Colonic mucosa (tissue), 4 donors: Measurements from ENCODE around the gene MYO1H. TPM values are rescaled to one million over a fixed set of nuclear protein-coding genes. Genes with fewer than 3 reads are reported as not detected.
"Not testable (repeated sequence)": the region's sequence is repeated elsewhere in the genome, so short reads cannot be mapped to it uniquely, and the experiment has no call there.

Experiments used
- DNase-seq: peaks from one replicate; pipeline ENCODE4 v3.0.0-alpha.2; 2020
- H3K27ac ChIP-seq: fragments of 200-600 bp; one replicate; pipeline ENCODE4 v1.8.0; 2021
- H3K27me3 ChIP-seq: fragments of 200-600 bp; one replicate; pipeline ENCODE4 v1.8.0; 2021
- H3K36me3 ChIP-seq: fragments of 200-600 bp; one replicate; pipeline ENCODE4 v1.8.0; 2021
- H3K4me1 ChIP-seq: fragments of 200-600 bp; one replicate; pipeline ENCODE4 v1.8.0; 2021; ENCODE audit warnings: mild to moderate bottlenecking
- H3K4me3 ChIP-seq: fragments of 200-600 bp; one replicate; pipeline ENCODE4 v1.8.0; 2021
- H3K9ac ChIP-seq, 2 donors: one replicate each; pipeline ENCODE4 v1.7.0; 2013; ENCODE audit warnings: control low read depth in 2 of 2, low read depth in 2 of 2, low read length in 2 of 2
- H3K9me3 ChIP-seq: fragments of 200-600 bp; one replicate; pipeline ENCODE4 v1.8.0; 2021
- intact Hi-C: fragments of 100-400 bp; cut with DNase I; formaldehyde crosslinking; loops from one replicate; pipeline ENCODE4 v1.14.1; 2022
- total RNA-seq, 2 donors: library from RNA; stranded (reverse); fragmentation: NEBNext Ultra II Directional in 1 of 2; extraction: Animal tissue kit (Norgen Biotek cat#: 25700) in 1 of 2; gene quantifications; one replicate each; pipeline ENCODE4 v1.2.1, GENCODE V29; 2021
- TF ChIP-seq, protein P1 (sequence below): fragments of 200-600 bp; IDR thresholded peaks from one replicate; pipeline ENCODE4 v1.8.0; 2022; ENCODE audit warnings: antibody characterized with exemption, mild to moderate bottlenecking
- donor health status: healthy.
- donor health status: DM: no; HTN: no; CAD: no.
- donor health status: DM: no; HTN: no; CAD: no.

MYO1H gene
- total RNA-seq, 2 donors from 2014 or later, result 0.21 TPM; not detected in 1

DNA sequence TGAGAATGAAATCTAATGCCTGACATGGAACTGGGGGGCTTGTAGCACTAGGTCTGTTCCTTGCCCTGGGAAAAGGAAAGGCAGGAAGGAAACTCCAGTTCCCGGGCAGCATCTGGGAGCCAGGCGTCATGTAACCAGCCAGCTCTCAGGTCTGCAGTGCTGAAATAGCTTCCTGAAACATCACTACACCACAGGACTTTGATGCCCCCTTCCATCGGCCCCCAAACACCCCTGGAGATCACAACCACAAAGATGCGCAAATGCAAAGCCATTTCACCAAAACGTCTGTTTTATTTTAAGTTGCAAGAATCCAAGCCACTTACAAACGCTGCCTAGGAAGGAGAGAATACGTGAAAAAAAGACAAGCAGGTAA is 88.5 kb downstream of the MYO1H start:
- Histone ChIP-seq H3K36me3 (no peaks in the 10 kb centered on the region), H3K27ac (no peak overlapping the region), H3K9me3 (no peaks in the 10 kb centered on the region), H3K4me3 (no peak overlapping the region), H3K9ac (no peak overlapping the region), H3K4me1 (peaks cover 3% of the 10 kb centered on the region), H3K27me3 (no peaks in the 10 kb centered on the region)
- intact Hi-C loops, result no loop called here
- DNase-seq, result no peak
- TF ChIP-seq, protein P1, sequence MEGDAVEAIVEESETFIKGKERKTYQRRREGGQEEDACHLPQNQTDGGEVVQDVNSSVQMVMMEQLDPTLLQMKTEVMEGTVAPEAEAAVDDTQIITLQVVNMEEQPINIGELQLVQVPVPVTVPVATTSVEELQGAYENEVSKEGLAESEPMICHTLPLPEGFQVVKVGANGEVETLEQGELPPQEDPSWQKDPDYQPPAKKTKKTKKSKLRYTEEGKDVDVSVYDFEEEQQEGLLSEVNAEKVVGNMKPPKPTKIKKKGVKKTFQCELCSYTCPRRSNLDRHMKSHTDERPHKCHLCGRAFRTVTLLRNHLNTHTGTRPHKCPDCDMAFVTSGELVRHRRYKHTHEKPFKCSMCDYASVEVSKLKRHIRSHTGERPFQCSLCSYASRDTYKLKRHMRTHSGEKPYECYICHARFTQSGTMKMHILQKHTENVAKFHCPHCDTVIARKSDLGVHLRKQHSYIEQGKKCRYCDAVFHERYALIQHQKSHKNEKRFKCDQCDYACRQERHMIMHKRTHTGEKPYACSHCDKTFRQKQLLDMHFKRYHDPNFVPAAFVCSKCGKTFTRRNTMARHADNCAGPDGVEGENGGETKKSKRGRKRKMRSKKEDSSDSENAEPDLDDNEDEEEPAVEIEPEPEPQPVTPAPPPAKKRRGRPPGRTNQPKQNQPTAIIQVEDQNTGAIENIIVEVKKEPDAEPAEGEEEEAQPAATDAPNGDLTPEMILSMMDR, result no peak

DNA sequence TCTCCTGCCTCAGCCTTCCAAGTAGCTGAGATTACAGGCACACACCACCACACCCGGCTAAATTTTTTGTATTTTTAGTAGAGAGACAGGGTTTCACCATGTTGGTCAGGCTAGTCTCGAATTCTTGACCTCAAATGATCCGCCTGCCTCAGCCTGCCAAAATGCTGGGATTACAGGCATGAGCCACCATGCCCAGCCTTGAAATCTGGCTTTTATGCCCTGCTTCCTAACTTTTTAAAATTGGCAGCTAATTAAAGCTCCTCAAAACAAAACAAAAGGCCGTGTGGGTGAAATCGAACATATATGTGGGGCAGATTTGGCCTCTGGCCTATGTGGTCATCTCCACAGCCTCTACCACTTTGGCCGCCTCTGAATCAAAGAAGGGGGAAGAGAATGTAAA is 91.5 kb downstream of the MYO1H start:
- intact Hi-C loops, result no loop called here
- H3K27ac ChIP-seq, result no peak overlapping the region

DNA sequence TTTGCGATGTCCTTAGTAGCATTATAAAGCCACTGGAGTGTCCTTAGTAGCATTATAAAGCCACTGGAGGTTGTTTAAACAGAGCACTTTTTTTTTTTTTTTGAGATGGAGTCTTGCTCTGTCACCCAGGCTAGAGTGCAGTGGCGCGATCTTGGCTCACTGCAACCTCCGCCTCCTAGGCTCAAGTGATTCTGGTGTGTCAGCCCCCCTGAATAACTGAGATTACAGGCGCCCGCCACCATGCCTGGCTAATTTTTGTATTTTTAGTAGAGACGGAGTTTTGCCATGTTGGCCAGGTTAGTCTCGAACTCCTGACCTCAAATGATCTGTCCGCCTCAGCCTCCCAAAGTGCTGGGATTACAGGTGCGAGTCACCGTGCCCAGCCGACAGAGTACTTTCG is 92.3 kb downstream of the MYO1H start:
- H3K27me3 ChIP-seq, H3K4me3 ChIP-seq, H3K27ac ChIP-seq, H3K9ac ChIP-seq, H3K4me1 ChIP-seq, H3K9me3 ChIP-seq, DNase-seq, intact Hi-C loops, H3K36me3 ChIP-seq: not testable (repeated sequence)

More for the DNA sequence above, 91.5 kb downstream of the MYO1H start:
- Histone ChIP-seq H3K27me3 (no peaks in the 10 kb centered on the region), H3K4me3 (no peak overlapping the region), H3K9me3 (no peaks in the 10 kb centered on the region), H3K4me1 (no peaks in the 10 kb centered on the region), H3K9ac (no peak overlapping the region), H3K36me3 (no peaks in the 10 kb centered on the region)
- TF ChIP-seq, protein P1, result no peak
- no peak for DNase-seq

DNA sequence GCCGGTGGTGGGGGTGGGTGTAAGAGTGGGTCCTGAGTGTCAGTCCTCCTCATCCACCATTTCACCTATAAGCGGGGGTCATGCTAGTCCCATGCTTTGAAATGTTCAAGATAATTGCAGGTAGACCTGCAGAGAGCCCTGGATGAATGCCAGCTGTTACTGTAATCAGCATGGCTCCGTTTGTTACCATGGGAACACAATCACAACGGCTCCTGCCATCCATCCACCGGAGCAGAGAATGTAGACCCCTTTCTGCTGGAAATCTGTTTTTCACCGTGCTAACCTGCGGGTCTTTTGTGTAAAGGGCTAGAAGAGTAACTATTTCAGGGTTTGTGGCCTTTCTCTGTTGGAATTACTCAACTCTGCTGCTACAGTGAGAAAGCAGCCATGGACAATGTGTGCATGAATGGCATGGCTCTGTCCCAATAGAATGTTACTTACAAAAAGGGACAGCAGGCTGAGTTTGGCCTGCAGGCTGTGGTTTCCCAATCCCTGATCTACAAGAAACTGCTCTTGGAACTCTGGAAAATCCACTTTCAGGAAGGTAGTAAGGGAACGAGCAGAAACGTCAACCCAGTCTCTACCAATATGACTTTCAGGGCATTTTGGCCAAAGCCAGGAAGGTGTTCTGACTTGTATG is 93.3 kb downstream of the MYO1H start:
- Histone ChIP-seq H3K27me3 (no peaks in the 10 kb centered on the region), H3K9ac (no peak overlapping the region), H3K4me3 (no peak overlapping the region), H3K4me1 (peaks cover 6% of the 10 kb centered on the region), H3K27ac (no peak overlapping the region), H3K36me3 (no peaks in the 10 kb centered on the region), H3K9me3 (no peaks in the 10 kb centered on the region)
- intact Hi-C loops, result no loop called here
- TF ChIP-seq, protein P1, result no peak
- DNase-seq, result no peak

DNA sequence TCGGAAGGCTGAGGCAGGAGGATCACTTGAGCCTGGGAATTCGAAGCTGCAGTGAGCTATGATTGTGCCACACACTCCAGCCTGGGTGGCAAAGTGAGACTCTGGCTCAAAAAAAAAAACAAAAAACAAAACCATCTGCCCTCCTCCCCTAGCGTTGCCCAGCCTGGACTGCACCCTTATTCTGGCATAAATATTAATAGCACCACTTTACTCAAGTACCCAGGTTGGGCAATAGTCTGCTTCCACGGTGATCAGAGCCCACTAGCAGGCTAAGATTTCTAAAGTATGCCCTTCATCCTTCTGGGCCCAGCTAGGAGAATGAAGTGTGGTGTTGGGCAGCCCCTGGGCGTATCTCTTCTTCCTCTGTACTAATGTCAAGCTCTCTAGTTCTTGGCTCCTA is 96.1 kb downstream of the MYO1H start:
- no peaks in the 10 kb centered on the region for H3K27me3 ChIP-seq
- H3K36me3 ChIP-seq, result no peaks in the 10 kb centered on the region
- no peak overlapping the region for H3K9ac ChIP-seq
- H3K4me1 ChIP-seq, result peaks cover 25% of the 10 kb centered on the region
- no peak overlapping the region for H3K4me3 ChIP-seq
- H3K27ac ChIP-seq, result peak overlapping the region; percentile 81
- intact Hi-C loops, result no loop called here
- TF ChIP-seq, protein P1, result no peak
- H3K9me3 ChIP-seq, result no peaks in the 10 kb centered on the region
- no peak for DNase-seq

DNA sequence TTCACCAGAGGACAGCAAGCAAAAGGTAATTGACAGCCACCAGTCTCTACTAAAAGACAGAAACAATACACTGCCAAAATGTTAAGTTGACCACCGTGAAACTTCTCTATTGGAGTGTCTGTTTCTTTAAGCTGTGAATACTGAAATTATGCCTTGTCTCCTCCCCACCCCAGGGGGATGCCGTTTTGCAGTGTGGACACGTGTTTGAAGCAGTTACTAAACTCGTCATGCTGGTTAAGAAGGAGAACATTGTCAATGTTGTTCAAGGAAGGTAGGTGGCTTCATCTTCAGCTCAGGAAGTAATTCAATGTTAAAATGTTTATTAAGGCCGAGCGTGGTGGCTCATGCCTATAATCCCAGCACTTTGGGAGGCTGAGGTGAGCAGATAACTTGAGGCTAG is 96.6 kb downstream of the MYO1H start:
- no peak for DNase-seq
- Histone ChIP-seq H3K27ac (peak overlapping the region; percentile 81), H3K9me3 (no peaks in the 10 kb centered on the region), H3K9ac (no peak overlapping the region), H3K27me3 (no peaks in the 10 kb centered on the region), H3K36me3 (no peaks in the 10 kb centered on the region), H3K4me1 (peaks cover 25% of the 10 kb centered on the region), H3K4me3 (no peak overlapping the region)
- intact Hi-C loops, result no loop called here
- TF ChIP-seq, protein P1, result no peak
